VCaP (cell line): ENCODE results near the gene SLC66A2.

Source experiments
- H3K27ac ChIP-seq: fragments of 450-650 bp; 2 replicates; pipeline ENCODE4 v1.5.1; 2017
- TF ChIP-seq, protein P1 (sequence below): fragments of 450-650 bp; conservative IDR thresholded peaks from 2 replicates; pipeline ENCODE4 v1.5.1; 2017; ENCODE audit warnings: mild to moderate bottlenecking, moderate library complexity

The SLC66A2 gene

DNA sequence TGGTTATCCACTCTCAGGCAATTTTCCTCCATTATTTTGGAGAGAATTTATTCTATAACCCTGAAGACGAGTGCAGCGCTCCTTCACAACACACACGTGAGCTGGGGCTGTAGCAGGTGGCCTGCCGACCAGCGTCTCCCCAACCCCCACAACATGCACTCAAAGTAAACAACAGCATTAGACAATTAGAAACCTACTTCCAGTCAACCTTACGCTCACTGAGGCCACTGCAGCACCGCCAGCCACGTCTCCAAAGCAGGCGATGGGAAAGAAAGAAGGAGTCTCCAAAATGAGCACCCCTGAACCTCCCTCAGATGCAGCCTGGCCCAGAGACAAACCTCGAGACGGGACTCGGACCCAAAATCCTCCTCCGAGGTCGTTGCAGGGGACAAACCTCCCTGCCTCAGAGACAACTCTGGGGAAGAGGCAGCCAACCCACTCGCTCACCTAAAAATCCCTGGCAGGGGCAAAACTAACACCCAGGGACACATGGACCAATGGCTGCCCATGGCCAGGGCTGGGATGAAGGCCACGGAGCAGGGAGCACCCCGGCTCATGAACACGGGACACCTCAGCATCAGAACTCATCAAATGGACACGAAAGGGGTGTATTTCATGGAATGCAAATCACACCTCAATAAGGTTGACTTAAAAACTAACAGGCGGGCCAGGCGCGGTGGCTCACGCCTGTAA is 2.6 kb downstream of the SLC66A2 start:
- TF ChIP-seq, protein P1, sequence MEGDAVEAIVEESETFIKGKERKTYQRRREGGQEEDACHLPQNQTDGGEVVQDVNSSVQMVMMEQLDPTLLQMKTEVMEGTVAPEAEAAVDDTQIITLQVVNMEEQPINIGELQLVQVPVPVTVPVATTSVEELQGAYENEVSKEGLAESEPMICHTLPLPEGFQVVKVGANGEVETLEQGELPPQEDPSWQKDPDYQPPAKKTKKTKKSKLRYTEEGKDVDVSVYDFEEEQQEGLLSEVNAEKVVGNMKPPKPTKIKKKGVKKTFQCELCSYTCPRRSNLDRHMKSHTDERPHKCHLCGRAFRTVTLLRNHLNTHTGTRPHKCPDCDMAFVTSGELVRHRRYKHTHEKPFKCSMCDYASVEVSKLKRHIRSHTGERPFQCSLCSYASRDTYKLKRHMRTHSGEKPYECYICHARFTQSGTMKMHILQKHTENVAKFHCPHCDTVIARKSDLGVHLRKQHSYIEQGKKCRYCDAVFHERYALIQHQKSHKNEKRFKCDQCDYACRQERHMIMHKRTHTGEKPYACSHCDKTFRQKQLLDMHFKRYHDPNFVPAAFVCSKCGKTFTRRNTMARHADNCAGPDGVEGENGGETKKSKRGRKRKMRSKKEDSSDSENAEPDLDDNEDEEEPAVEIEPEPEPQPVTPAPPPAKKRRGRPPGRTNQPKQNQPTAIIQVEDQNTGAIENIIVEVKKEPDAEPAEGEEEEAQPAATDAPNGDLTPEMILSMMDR: no peak
- peak overlapping the region; percentile 75; the same call in 1 of the 2 replicates for H3K27ac ChIP-seq

DNA sequence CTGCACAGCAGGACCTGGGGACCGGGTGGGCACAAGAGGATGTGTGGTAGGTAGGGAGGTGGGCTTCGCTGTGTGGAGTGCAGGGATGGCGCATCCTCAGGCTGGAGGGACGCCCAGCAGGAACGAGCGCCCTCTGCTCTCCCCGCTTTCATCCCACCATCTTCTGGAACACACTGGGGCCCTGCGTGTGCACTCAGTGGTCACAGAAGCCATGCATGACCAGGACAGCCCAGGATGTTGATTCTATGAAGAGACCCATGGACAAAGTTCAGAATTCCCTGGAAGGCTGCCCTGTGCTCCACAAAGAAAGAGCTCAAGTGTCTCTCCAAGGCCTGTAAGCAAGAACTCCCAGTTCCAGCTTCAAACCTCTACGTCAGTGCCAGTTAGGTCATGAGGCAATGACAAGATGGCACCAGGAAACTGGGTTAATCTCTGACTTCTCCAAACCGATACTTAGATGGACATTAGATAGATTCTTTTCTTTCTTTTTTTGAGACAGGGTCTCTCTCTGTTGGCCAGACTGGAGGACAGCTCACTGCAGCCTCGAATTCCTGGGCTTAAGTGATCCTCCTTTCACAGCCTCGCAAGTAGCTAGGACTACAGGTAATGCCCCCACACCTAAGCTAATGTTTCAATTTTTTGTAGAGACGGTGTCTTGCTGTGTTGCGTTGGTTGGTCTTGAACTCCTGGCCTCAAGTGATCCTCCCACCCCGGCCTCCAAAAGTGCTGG is 3.4 kb downstream of the SLC66A2 start:
- TF ChIP-seq, protein P1: no peak
- H3K27ac ChIP-seq: no peak overlapping the region

DNA sequence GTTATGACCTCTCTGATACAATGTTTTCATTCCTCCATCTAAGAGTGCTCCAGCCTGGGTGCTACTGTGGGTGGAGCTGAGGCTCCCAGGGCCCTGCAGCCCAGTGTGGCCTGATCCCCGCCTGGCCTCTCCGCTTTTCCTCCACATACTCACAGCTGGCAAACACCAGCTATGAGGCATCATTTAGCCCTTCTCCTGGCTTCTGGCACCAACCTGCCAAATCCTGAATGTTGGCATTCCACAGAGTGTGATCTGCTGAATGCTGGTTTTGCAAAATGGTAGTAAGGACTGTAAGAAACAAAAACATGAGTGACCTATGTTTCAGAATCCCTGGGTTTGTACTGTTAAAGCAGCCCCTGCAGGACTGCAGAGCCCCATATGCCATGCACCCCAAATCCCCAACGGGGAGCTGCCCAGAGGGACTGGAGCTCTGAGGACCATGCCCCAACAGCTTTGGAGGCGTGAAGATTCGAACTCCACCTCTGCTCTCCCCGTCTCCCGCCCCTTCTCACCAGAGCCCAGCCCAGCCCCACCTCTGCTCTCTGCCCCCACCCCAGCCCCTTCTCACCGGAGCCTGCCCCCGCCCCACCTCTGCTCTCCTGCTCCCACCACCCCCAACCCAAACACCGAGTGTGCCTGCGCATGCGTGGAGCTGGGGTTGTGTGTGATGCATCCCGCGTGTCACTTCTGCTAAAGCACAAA is 4.2 kb downstream of the SLC66A2 start:
- no peak overlapping the region for H3K27ac ChIP-seq
- TF ChIP-seq, protein P1: no peak

DNA sequence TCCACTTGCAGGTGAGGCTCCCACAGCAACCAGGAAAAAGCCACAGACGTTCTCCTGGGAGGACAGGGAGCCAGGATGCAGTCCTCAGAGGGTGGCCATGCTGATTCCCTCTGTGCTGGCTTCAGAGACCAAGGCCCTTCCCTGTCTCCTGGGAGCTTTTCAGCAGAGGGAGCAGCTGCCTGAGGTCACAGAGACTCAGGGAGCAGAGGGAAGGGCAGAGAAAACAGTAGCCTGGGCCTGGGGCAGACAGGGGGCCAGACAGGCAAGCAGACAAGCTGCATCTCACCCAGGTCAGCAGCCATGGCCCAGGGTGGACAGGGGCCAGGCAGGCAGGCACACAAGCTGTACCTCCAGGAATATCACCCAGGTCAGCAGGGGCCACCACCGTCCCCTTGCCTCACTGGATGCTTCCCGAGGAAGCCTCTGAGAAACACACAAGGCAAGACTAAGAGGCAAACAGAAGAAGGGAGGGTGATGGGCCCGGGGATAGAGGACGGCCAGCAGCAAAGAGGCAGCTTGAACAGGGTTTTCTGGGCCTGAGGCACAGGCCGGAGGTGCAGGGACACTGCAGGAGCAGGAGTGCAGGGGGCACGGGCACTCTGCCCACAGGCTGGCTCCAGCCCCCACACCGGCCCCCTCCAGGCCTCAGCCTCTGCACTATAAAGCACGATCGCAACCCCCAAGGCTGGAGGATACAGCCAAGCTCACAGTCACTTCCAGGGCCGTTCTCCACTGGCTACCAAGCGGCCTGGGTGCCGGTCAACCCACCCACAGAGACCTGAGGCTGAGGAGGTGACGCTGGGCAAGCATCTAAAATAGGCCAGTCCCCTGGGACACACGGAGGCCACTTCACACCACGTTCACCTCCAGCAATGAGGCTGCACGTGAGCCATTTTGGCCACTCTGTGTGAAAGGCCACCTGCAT is 6.1 kb downstream of the SLC66A2 start:
- TF ChIP-seq, protein P1: no peak
- H3K27ac ChIP-seq: no peak overlapping the region

DNA sequence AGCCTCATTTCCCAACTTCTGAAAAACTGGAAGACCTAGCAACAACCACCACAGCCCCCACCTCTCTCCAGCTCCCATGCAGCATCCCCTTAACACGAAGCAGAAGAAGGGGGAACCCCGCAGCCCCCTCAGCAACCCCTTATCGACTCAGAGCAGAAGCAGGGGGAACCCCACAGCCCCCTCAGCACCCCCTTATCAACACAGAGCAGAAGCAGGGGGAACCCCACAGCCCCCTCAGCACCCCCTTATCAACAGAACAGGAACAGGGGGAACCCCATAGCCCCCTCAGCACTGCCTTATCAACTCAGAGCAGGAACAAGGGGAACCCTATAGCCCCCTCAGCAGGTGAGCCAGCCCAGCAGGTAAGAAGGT is 6.7 kb downstream of the SLC66A2 start:
- H3K27ac ChIP-seq: no peak overlapping the region
- TF ChIP-seq, protein P1: no peak

DNA sequence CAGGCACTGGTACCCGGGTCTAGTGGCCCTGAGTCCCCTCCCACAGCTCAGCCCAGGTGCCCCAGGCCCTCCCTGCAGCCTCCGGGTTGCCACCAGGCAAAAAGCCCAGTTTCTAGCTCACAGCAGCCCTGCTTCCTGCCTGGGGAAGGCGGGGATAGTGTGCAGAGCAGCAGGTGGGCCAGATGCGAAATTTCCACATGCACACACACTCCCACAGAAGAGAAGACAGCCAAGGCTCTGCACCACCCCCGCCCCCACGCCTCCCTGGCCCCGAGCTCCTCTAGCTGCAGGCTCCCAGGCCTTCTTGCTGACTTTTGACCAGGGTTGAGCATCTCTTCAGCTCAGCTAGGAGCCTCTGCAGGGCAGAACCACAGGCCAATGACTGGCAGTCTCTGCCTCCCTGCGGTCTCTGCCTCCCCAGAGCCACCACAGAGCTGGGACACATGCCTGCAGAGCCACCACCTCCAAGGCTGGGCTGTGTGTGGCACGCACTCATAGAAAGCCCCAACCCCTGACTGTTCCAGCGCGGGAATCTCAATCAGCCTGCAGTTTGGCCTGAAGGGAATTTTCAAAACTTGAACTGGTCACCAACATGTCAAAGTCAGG is 7.2 kb downstream of the SLC66A2 start:
- no peak overlapping the region for H3K27ac ChIP-seq
- TF ChIP-seq, protein P1: no peak
